GM23248 (cell line): Measurements from ENCODE around the gene PRSS50.

Source experiments
- EZH2 ChIP-seq: fragments of 200-600 bp; sonication (generic); IDR thresholded peaks from 2 replicates; pipeline ENCODE4 v1.6.1; 2018; ENCODE audit warnings: antibody characterized with exemption, mild to moderate bottlenecking; ENCODE audit not compliant: insufficient read depth, poor library complexity, severe bottlenecking
- EZH2phosphoT487 ChIP-seq: fragments of 200-600 bp; sonication (generic); IDR thresholded peaks from 2 replicates; pipeline ENCODE4 v1.6.1; 2018; ENCODE audit warnings: antibody characterized with exemption, moderate library complexity, mild to moderate bottlenecking, low read depth; ENCODE audit not compliant: insufficient read depth

- TF ChIP-seq EZH2phosphoT487: no peak
- TF ChIP-seq EZH2: no peak
These were observed 21.4 kb downstream of the PRSS50 start for GRCh38 chr3:46695962-46696894.
